Stimulated activated effector memory CD8-positive, alpha-beta T cell treated with anti-CD3 and anti-CD28 coated beads, Interleukin-12 subunit alpha, Interleukin-12 subunit beta, amount 100 ng/mL, for 72 hours (primary cell): ENCODE results near the gene DNAJB14.
A peak's percentile ranks its signal among the peaks of the same experiment; 100 is the strongest.

Source experiments
- ATAC-seq: fragments of 150-1000 bp; cut with Tn5 transposase; 2 replicates; pipeline ENCODE4 v1.10.0; 2021
- DNase-seq, 2 donors: peaks; one replicate each; pipeline ENCODE4 v3.0.0; 2021 to 2022; ENCODE audit warnings: low spot score in 2 of 2
- H3K27ac Mint-ChIP-seq: one replicate; pipeline ENCODE4 v1.8.0; 2022; ENCODE audit warnings: mild to moderate bottlenecking, mixed read lengths
- H3K36me3 Mint-ChIP-seq: one replicate; pipeline ENCODE4 v1.8.0; 2022; ENCODE audit warnings: mild to moderate bottlenecking, mixed read lengths
- H3K4me1 Mint-ChIP-seq: one replicate; pipeline ENCODE4 v1.8.0; 2022; ENCODE audit warnings: mixed read lengths
- H3K4me3 Mint-ChIP-seq: one replicate; pipeline ENCODE4 v1.8.0; 2022; ENCODE audit warnings: mild to moderate bottlenecking, mixed read lengths
- H3K9me3 Mint-ChIP-seq: one replicate; pipeline ENCODE4 v1.8.0; 2022; ENCODE audit warnings: mixed read lengths

Gene DNAJB14

DNA sequence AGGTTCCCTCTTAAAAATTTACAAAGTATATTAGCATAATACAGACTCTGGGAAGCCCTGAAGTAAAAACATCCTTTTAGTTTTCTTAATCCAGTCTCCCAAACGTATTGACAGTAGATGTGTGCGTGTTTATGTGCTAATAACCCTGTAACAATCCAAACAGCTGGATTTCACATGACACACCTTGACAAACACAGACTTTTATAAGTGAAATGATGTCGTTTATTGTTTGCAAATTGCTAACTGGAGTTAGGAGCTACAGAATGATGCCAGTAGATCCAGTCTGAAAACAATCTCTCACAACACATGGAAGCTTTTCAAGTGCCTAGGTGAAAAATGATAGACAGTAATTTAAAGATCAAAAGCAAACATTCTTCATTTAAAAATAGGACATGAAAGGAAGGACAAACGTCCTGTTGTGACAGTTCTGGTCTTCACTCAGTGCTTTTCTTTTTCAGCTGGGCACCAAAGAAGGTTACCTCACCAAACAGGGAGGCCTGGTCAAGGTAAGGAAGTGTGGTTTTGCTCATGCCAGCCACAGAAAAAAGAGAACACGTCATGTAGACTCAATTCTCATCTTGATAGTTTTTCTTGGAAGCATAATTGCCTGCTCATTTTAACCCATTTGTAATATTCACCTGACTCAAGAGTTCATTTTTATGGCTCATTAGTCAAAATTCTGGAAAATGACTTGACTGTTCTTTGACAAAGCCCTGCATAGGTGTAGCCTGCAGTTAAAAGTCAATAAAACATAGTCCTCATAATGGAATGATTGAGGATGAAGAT lies 85.1 kb downstream of the DNAJB14 start:
- DNase-seq = peak in 1 of 2 donors; percentile 66
- Mint-ChIP-seq H3K4me1 (peaks cover 16% of the 10 kb centered on the region), H3K27ac (peak overlapping the region; percentile 34), H3K4me3 (no peak overlapping the region), H3K36me3 (peaks cover 38% of the 10 kb centered on the region), H3K9me3 (no peaks in the 10 kb centered on the region)
- peak; percentile 95 for ATAC-seq

DNA sequence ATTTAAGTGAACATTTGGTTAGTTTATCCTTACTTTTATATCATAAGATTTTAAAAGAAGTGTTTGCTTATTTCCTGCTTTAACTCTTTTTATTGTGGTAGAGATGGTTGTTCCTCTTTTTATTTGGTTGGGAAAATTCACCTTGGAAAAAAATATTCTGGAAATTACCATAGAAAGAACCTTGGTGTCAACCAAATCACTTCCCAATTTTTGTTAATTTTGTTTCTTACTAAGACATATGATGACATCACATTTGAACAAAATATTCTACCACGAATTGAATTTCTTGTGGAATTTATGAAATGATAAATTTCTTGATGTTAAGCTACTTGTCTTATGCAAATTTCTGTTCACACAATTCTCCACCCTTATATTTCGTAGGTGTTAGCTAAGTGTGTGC lies 85.9 kb downstream of the DNAJB14 start:
- Mint-ChIP-seq H3K4me3 (no peak overlapping the region), H3K9me3 (no peaks in the 10 kb centered on the region), H3K4me1 (peaks cover 24% of the 10 kb centered on the region), H3K36me3 (peaks cover 31% of the 10 kb centered on the region), H3K27ac (no peak overlapping the region)
- ATAC-seq (no peak), DNase-seq (no peak)

DNA sequence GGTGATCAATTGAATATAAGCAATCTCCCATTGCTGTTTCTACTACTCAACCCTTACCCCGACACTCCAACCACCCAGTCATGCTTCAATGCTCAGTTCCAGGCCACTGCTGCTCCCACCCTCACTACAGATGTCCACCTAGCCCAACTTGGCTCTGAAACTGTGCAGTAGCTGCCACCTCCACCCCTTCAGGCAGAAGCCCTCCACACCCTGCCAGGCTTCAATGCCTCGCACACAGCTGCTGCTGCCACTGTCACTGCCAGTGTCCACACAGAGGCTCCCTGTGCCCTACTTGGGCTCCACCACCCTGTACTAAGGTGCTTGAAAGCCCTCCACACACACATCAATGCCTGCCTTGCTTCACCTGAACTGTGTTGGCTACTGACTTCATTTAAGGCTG lies 86.8 kb downstream of the DNAJB14 start:
- Mint-ChIP-seq H3K36me3 (peaks cover 32% of the 10 kb centered on the region), H3K4me1 (peaks cover 33% of the 10 kb centered on the region), H3K4me3 (no peak overlapping the region), H3K9me3 (no peaks in the 10 kb centered on the region), H3K27ac (peak overlapping the region; percentile 27)
- DNase-seq = no peak
- no peak for ATAC-seq

DNA sequence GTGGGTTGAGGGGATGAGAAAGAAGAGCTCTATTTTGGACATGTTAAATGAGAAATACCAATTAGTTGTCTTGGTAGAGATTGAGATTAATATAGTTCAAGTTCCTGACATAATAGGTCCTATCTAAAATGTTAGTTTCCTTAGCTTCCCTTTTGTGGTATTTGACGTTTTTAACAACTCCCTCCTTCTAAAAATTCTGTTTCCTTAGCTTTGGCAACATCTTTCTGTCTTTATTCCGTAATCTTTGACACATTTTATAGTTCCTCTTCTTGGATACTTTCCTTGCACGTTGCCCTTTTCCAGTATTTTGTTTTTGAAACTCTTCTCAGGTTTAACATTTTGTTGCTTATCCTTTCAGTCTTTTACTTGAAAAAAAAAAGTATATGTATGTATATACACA lies 89.1 kb downstream of the DNAJB14 start:
- no peak for ATAC-seq
- DNase-seq = no peak
- Mint-ChIP-seq H3K36me3 (peaks cover 39% of the 10 kb centered on the region), H3K9me3 (no peaks in the 10 kb centered on the region), H3K27ac (no peak overlapping the region), H3K4me1 (peaks cover 46% of the 10 kb centered on the region), H3K4me3 (no peak overlapping the region)

DNA sequence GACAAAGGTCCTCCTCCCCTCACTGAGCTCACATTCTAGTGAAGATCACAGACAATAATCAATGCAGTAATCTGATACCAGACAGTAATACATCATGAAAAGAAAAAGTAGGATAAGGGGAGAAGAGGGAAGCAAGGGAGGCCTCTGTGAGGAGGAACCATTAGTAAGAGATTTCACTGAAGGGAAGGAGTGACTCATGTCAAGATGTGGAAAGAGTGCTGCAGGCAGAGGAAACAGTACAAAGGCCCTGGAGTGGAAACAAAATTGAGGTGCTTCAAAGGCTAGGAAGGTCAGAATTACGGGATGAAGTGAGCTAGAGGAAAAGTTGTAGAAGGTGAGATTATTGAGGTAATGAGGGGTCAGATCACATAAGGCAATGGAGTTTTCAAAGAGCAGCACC lies 90.3 kb downstream of the DNAJB14 start:
- Mint-ChIP-seq H3K36me3 (peaks cover 37% of the 10 kb centered on the region), H3K27ac (peak overlapping the region; percentile 38), H3K4me3 (peak overlapping the region; percentile 5), H3K4me1 (peaks cover 56% of the 10 kb centered on the region), H3K9me3 (no peaks in the 10 kb centered on the region)
- DNase-seq = no peak
- peak; percentile 60 for ATAC-seq

DNA sequence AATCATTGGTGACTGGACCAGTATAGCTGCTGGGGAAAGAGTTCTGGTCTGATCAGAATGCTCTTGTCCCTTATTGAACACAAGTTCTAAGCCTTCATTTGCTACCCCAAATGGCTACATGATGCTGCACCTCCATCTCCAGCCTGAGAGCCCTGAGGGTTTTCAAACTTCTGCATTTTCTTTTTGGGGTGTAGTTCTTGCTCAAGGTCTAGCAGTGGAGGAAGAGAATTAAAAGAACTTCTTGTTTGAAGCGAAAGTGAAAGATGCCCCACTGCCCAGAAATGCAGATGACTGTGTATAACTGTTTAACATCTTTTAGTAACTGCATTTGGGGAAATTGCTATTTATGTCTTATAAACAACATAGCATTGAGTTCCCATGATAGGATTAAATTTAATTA lies 90.7 kb downstream of the DNAJB14 start:
- peaks cover 61% of the 10 kb centered on the region for H3K4me1 Mint-ChIP-seq
- no peak for DNase-seq
- H3K36me3 Mint-ChIP-seq = peaks cover 37% of the 10 kb centered on the region

DNA sequence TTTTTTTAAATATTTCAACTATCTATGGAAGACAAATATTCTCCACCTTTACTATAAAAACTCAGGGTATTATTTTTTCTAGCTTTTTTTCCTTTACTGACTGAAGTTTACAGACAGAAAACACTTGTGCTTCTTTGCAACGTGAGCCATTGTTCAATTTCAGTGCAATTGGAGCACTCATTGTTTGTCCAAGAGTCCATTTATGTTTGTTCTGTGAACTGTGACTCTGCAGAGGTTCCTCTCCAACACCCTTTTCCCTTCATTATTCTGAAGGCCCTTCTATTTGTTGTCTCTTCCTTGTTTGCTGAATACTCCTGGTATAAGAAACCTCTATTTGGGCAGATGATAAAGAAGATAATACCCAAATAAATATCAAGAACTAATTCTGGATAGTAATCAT lies 92.4 kb downstream of the DNAJB14 start:
- peaks cover 31% of the 10 kb centered on the region for H3K36me3 Mint-ChIP-seq
- no peaks in the 10 kb centered on the region for H3K9me3 Mint-ChIP-seq
- DNase-seq (no peak), ATAC-seq (no peak)
- H3K4me1 Mint-ChIP-seq = peaks cover 62% of the 10 kb centered on the region
- H3K27ac Mint-ChIP-seq = no peak overlapping the region
- no peak overlapping the region for H3K4me3 Mint-ChIP-seq

More for the DNA sequence above, 90.7 kb downstream of the DNAJB14 start:
- ATAC-seq = no peak
- peak overlapping the region; percentile 5 for H3K4me3 Mint-ChIP-seq
- H3K27ac Mint-ChIP-seq = peak overlapping the region; percentile 38
- H3K9me3 Mint-ChIP-seq = no peaks in the 10 kb centered on the region

DNA sequence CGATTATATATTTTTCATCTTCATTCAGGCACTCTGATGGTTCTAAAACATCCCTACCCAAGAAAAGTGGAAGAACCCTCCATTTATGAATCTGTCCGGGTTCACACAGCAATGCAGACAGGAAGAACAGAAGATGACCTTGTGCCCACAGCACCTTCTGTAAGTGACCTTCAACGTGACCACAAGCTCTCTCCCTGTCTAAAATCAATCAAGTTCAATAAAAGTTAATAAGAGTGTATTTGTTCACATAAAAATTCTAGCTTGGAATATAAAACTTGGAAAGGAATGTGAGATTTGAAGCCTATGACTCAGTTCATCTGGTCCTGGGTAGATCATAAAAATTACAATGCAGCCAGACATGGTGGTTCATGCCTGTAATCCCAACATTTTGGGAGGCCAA lies 93.2 kb downstream of the DNAJB14 start:
- no peak for ATAC-seq
- no peaks in the 10 kb centered on the region for H3K9me3 Mint-ChIP-seq
- H3K4me3 Mint-ChIP-seq = no peak overlapping the region
- H3K27ac Mint-ChIP-seq = no peak overlapping the region
- no peak for DNase-seq
- peaks cover 31% of the 10 kb centered on the region for H3K36me3 Mint-ChIP-seq
- H3K4me1 Mint-ChIP-seq = peaks cover 64% of the 10 kb centered on the region

GRCh38 chr4:99852199-99852749 lies 94.1 kb downstream of the DNAJB14 start:
- ATAC-seq (no peak), DNase-seq (peak in 1 of 2 donors; percentile 68)
- Mint-ChIP-seq H3K9me3 (no peaks in the 10 kb centered on the region), H3K4me1 (peaks cover 73% of the 10 kb centered on the region), H3K36me3 (peaks cover 31% of the 10 kb centered on the region), H3K27ac (peak overlapping the region; percentile 86), H3K4me3 (peak overlapping the region; percentile 63)

DNA sequence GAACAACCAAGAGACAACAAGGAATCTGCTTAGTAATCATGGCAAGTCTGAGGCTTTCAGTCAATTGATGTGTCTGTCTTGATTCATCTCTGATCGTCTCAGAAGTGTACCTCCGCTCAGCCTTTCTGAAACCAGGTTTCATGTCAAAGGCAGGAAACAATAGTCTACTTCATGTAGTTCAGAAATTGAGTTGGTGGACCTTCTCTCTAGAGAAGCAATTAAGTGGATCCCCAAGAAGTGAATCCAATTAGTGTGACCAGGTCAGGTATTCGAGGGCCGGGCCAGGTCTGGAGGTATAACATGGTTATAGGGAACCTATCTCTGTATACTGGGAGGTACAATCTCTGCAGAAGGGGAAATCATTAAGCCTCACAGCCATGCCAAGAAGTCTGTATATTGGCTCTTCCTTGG lies 97.8 kb downstream of the DNAJB14 start:
- Mint-ChIP-seq H3K4me1 (peaks cover 57% of the 10 kb centered on the region), H3K4me3 (peak overlapping the region; percentile 49), H3K36me3 (peaks cover 23% of the 10 kb centered on the region), H3K27ac (peak overlapping the region; percentile 89), H3K9me3 (no peaks in the 10 kb centered on the region)
- peak in 1 of 2 donors; percentile 65 for DNase-seq
- peak; percentile 70 for ATAC-seq

GRCh38 chr4:99847362-99847976 lies 98.9 kb downstream of the DNAJB14 start:
- DNase-seq = no peak
- peak overlapping the region; percentile 89 for H3K27ac Mint-ChIP-seq

DNA sequence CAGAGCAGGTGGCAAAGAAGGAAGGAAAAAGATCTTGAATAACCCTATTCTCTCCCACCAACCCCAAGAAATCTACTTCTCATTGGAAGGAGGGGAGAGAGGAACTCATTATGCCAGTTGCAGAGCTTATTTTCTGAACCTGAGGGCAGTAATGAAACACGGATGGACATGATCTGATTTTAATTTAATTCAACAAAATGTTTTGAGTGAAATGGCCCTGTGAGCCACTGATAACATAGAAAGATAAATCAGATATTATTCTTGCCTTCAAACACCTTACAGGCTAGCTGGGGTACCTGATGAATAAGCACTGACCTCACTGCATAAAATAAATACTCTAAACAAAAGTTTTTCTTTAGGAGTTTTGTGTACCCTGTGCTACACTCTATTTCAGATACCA lies 99.5 kb downstream of the DNAJB14 start:
- Mint-ChIP-seq H3K4me3 (no peak overlapping the region), H3K36me3 (peaks cover 17% of the 10 kb centered on the region)

More at GRCh38 chr4:99847362-99847976, 98.9 kb downstream of the DNAJB14 start:
- ATAC-seq = peak; percentile 42
- Mint-ChIP-seq H3K36me3 (peaks cover 22% of the 10 kb centered on the region), H3K9me3 (no peaks in the 10 kb centered on the region), H3K4me3 (peak overlapping the region; percentile 49), H3K4me1 (peaks cover 49% of the 10 kb centered on the region)

More for the DNA sequence above, 99.5 kb downstream of the DNAJB14 start:
- DNase-seq (no peak), ATAC-seq (no peak)
- H3K4me1 Mint-ChIP-seq = peaks cover 45% of the 10 kb centered on the region
- peak overlapping the region; percentile 89 for H3K27ac Mint-ChIP-seq
- no peaks in the 10 kb centered on the region for H3K9me3 Mint-ChIP-seq
